Calu3 (cell line): ENCODE data around the gene DIAPH2. TPM values are rescaled to one million over a fixed set of nuclear protein-coding genes. Genes with fewer than 3 reads are reported as not detected.

Experiments
- BruUV-seq: library from RNA; stranded (reverse); fragments of 400-500 nt; replicated peaks from 2 replicates; lab custom pipeline; 2021; lab: Mats Ljungman, UMichigan
- CTCF ChIA-PET: fragments of 300-600 bp; sonication (Branson Sonifier 250); formaldehyde crosslinking; loops from one replicate; lab custom pipeline; 2022; ENCODE audit warnings: antibody characterized with exemption; lab: Charles Lee
- DNase-seq: peaks from one replicate; pipeline ENCODE4 v3.0.0; 2022
- H3K27ac Mint-ChIP-seq: one replicate; pipeline ENCODE4 v1.8.0; 2022; ENCODE audit warnings: mixed read lengths; ENCODE audit not compliant: unreplicated experiment
- H3K27me3 Mint-ChIP-seq: one replicate; pipeline ENCODE4 v1.8.0; 2022; ENCODE audit warnings: mixed read lengths; ENCODE audit not compliant: unreplicated experiment
- H3K36me3 Mint-ChIP-seq: one replicate; pipeline ENCODE4 v1.8.0; 2022; ENCODE audit warnings: mild to moderate bottlenecking, moderate library complexity, mixed read lengths; ENCODE audit not compliant: insufficient read depth, unreplicated experiment
- H3K4me1 Mint-ChIP-seq: one replicate; pipeline ENCODE4 v1.8.0; 2022; ENCODE audit warnings: mild to moderate bottlenecking, low read depth, mixed read lengths; ENCODE audit not compliant: unreplicated experiment
- H3K4me3 Mint-ChIP-seq: one replicate; pipeline ENCODE4 v1.8.0; 2022; ENCODE audit warnings: mild to moderate bottlenecking, low read depth, moderate library complexity, mixed read lengths; ENCODE audit not compliant: unreplicated experiment
- H3K9me3 Mint-ChIP-seq: one replicate; pipeline ENCODE4 v1.8.0; 2022; ENCODE audit warnings: low read depth, mixed read lengths; ENCODE audit not compliant: unreplicated experiment
- intact Hi-C: fragments of 100-400 bp; cut with micrococcal nuclease; formaldehyde crosslinking; loops from one replicate; pipeline ENCODE4 v1.10.0; 2022; ENCODE audit not compliant: unreplicated experiment
- total RNA-seq: library from RNA; stranded (reverse); gene quantifications from 2 replicates; pipeline ENCODE4 v1.2.3, GENCODE V29; 2022
- TF ChIP-seq, protein P1 (sequence below): fragments of 200-600 bp; IDR thresholded peaks from one replicate; pipeline ENCODE4 v1.8.0; 2022; ENCODE audit warnings: antibody characterized with exemption; ENCODE audit not compliant: unreplicated experiment

Gene DIAPH2
- total RNA-seq, 1 experiment from 2014 or later = 24.2 TPM

DNA sequence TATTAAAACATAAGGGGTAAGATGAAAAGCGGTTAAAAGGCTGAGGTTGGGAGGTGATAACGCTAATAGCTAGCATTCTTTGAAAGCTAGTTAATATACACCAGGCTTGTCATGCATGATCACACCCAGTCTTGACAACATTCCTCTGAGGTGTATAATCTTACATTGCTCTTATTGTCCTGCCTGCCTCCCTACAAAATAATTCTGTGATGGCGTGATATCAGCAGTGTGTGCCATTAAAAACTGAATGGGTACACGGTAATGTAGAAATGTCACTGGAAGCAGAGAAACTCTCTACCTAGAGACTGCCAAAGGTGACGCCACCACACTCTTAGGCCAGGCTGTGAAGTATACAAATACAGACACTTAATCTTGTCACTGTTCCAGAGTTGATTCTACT lies 68.1 kb downstream of the DIAPH2 start:
- H3K4me3 Mint-ChIP-seq = peak overlapping the region; percentile 6
- peak overlapping the region; percentile 91 for H3K27ac Mint-ChIP-seq
- no peaks in the 10 kb centered on the region for H3K36me3 Mint-ChIP-seq
- CTCF ChIA-PET = interaction anchor here (0.6 to 1.0 kb wide), 2 partner anchors 380 to 907 kb away, joined by 3 to 4 read pairs; no protein-coding TSS in a partner anchor
- peaks cover 21% of the 10 kb centered on the region for H3K4me1 Mint-ChIP-seq
- peak; percentile 23 for DNase-seq
- TF ChIP-seq, protein P1, sequence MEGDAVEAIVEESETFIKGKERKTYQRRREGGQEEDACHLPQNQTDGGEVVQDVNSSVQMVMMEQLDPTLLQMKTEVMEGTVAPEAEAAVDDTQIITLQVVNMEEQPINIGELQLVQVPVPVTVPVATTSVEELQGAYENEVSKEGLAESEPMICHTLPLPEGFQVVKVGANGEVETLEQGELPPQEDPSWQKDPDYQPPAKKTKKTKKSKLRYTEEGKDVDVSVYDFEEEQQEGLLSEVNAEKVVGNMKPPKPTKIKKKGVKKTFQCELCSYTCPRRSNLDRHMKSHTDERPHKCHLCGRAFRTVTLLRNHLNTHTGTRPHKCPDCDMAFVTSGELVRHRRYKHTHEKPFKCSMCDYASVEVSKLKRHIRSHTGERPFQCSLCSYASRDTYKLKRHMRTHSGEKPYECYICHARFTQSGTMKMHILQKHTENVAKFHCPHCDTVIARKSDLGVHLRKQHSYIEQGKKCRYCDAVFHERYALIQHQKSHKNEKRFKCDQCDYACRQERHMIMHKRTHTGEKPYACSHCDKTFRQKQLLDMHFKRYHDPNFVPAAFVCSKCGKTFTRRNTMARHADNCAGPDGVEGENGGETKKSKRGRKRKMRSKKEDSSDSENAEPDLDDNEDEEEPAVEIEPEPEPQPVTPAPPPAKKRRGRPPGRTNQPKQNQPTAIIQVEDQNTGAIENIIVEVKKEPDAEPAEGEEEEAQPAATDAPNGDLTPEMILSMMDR = no peak
- intact Hi-C loops = loop anchor here (5.0 kb wide), 2 partner anchors 35 to 65 kb away; no protein-coding TSS in a partner anchor
- no TSS peak for BruUV-seq
- H3K27me3 Mint-ChIP-seq = no peaks in the 10 kb centered on the region
- no peaks in the 10 kb centered on the region for H3K9me3 Mint-ChIP-seq

DNA sequence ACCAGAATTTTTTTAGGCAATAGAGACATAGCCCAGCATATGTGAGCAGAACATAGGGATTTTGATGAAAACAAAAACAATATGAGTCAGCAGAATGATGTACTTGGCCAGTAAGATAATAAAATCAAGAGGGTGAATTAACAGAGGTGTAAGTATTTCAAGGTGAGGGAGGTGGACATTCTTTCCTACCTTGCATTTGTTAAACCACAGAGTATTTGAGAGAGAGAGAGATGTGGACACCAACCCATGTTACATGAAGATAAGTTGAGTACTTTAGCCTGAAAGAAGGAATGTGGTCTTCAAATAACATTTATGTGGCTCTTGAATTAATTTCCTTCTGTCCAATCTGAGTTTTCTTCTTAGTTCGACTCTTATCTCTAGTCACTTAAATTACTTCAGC lies 68.6 kb downstream of the DIAPH2 start:
- no peaks in the 10 kb centered on the region for H3K9me3 Mint-ChIP-seq
- no peaks in the 10 kb centered on the region for H3K27me3 Mint-ChIP-seq
- BruUV-seq = no TSS peak
- no peaks in the 10 kb centered on the region for H3K36me3 Mint-ChIP-seq
- no peak for DNase-seq
- peak overlapping the region; percentile 91 for H3K27ac Mint-ChIP-seq
- H3K4me1 Mint-ChIP-seq = peaks cover 21% of the 10 kb centered on the region
- H3K4me3 Mint-ChIP-seq = peak overlapping the region; percentile 6
- TF ChIP-seq, protein P1 = no peak
- intact Hi-C loops = loop anchor here (5.0 kb wide), 2 partner anchors 36 to 66 kb away; no protein-coding TSS in a partner anchor
- CTCF ChIA-PET = interaction anchor here (1.0 kb wide), 1 partner anchor 380 kb away, joined by 4 read pairs; no protein-coding TSS in a partner anchor

DNA sequence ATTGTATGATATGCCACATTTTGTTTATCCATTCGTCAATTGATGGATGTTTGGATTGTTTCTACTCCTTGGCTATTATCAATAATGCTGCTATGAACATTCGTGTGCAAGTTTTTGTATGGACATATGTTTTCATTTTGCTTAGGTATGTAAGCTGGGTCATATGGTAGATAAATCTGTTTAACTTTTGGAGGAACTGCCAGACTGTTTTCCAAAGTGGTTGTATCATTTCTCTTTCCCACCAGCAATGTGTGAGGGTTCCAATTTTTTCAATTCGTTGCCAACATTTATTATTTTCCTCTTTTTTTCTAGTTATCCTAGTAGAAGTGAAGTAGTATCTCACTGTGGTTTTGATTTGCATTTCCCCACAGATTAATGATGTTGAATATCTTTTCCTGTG lies 71.8 kb downstream of the DIAPH2 start:
- Mint-ChIP-seq H3K9me3 (no peaks in the 10 kb centered on the region), H3K4me1 (peaks cover 25% of the 10 kb centered on the region), H3K27me3 (no peaks in the 10 kb centered on the region), H3K27ac (no peak overlapping the region), H3K36me3 (no peaks in the 10 kb centered on the region), H3K4me3 (no peak overlapping the region)
- DNase-seq = no peak
- CTCF ChIA-PET = no interaction called here
- no TSS peak for BruUV-seq
- intact Hi-C loops = no loop called here
- TF ChIP-seq, protein P1 = no peak

DNA sequence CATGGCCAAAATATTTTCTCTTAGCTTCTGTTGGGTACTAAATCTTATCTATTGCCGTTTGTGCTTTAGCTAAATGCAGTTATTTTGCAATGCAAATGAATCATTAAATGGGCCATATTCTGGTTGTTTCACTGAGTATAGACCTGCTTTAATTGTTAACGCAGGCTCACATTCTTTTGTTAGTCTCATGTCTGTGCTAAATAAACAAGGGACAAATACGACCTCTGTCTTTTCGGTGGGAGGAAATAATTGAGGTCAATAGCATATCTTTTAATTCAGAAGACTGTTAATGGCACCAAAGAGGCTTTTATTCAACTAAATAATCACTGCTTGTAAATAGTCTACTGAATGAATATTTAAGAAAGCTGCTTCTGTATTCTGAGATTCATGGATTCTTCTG lies 76.9 kb downstream of the DIAPH2 start:
- no peak for DNase-seq
- Mint-ChIP-seq H3K4me1 (peaks cover 25% of the 10 kb centered on the region), H3K27me3 (no peaks in the 10 kb centered on the region), H3K9me3 (no peaks in the 10 kb centered on the region), H3K4me3 (no peak overlapping the region), H3K27ac (peak overlapping the region; percentile 58), H3K36me3 (no peaks in the 10 kb centered on the region)
- TF ChIP-seq, protein P1 = no peak
- intact Hi-C loops = loop anchor here (5.0 kb wide), 1 partner anchor 389 kb away; no protein-coding TSS in a partner anchor
- BruUV-seq = no TSS peak
- CTCF ChIA-PET = no interaction called here
